ENCODE data around the gene NPHP3. TPM values are rescaled to one million over a fixed set of nuclear protein-coding genes. Genes with fewer than 3 reads are reported as not detected.

Gene NPHP3
- total and polyA plus RNA-seq, 2 donors: 13.0 to 104 TPM

DNA sequence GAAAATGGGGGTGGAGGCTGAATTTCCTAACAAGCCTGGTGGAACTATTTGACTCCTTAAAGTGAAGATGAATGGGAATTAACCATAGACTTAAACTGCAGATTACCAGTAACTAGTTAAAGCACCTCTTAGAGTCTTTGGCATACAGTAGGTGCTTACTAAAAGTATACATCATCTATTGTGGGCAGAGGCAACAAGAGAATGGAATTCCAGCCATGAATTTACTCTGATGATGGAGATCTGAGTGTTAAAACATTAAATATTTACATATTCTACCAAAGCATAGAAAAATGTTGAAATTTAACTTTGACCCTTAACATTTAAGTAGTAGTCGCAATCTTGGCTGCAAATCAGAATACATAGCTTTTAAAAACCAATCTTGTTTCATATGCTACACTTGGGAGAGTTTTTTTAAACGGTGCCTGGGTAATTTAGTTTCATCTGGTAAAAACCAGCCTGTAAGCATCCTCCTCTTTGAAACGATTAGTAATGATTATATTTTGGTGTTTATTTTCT is 56.9 kb downstream of the NPHP3 start:
- H3K4me3 ChIP-seq (ENCODE audit: low read depth, low read length): no peak overlapping the region
- WGBS: 74% methylated on average over 3 of the region's 3 CpGs
- no peak overlapping the region for H3K27ac ChIP-seq (ENCODE audit: low read depth)
- H3K4me1 ChIP-seq (ENCODE audit: insufficient read depth): peaks cover 1% of the 10 kb centered on the region
- DNase-seq (ENCODE audit: extremely low spot score): no peak
- no peaks in the 10 kb centered on the region for H3K36me3 ChIP-seq (ENCODE audit: insufficient read depth)

DNA sequence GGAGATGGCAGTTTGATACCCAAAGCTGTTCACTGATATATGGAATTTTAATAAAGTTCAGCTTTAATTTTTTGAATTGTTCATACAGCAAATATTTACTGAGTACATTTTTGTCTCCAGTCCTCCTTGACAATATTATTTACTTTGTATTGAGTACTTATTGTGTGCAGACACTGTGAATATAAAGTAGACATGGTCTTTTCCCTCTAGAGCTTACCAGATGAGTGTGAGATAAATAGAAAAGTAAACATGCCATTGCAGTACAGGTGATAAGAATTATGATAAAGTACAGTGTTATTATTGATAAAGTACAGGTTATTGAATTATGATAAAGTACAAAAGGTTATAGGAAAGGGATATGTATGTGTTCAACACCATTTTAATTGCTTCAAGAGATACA is 60.0 kb downstream of the NPHP3 start:
- Histone ChIP-seq H3K27ac (ENCODE audit: low read depth) (no peak overlapping the region), H3K4me1 (ENCODE audit: insufficient read depth) (peaks cover 1% of the 10 kb centered on the region), H3K4me3 (ENCODE audit: low read depth, low read length) (no peak overlapping the region), H3K36me3 (ENCODE audit: insufficient read depth) (no peaks in the 10 kb centered on the region)
- DNase-seq (ENCODE audit: extremely low spot score): no peak

DNA sequence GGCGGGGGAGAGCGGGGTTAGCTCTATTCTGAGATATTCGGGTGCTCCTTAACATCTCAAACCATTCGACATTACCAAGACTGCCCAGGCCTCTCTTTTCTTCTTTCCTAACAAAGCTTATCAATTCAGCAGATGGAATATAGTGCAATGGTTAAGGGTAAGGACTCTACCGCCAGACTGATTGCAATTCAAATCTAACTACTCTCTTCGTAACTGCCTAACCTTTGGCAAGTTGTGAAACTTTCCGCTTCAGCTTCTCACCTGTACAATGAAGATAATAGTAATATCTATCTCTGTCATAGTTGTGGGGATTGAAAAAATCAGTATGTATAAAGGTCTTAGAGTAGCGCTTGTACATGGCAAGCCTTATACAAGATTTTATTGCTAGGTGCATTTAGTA is 61.1 kb downstream of the NPHP3 start:
- H3K4me3 ChIP-seq (ENCODE audit: low read depth, low read length): peak overlapping the region; percentile 94
- peaks cover 1% of the 10 kb centered on the region for H3K4me1 ChIP-seq (ENCODE audit: insufficient read depth)
- no peak overlapping the region for H3K27ac ChIP-seq (ENCODE audit: low read depth)
- WGBS: 17% methylated on average over 8 of the region's 8 CpGs
- DNase-seq (ENCODE audit: extremely low spot score): no peak
- H3K36me3 ChIP-seq (ENCODE audit: insufficient read depth): no peaks in the 10 kb centered on the region

GRCh38 chr3:132660811-132661070 is 61.5 kb downstream of the NPHP3 start:
- Histone ChIP-seq H3K4me1 (ENCODE audit: insufficient read depth) (peaks cover 1% of the 10 kb centered on the region), H3K4me3 (ENCODE audit: low read depth, low read length) (peak overlapping the region; percentile 94), H3K27ac (ENCODE audit: low read depth) (no peak overlapping the region), H3K36me3 (ENCODE audit: insufficient read depth) (no peaks in the 10 kb centered on the region)
- DNase-seq (ENCODE audit: extremely low spot score): no peak
- WGBS: 1% methylated on average over 5 of the region's 5 CpGs

- Histone ChIP-seq H3K4me1 (ENCODE audit: insufficient read depth) (peaks cover 1% of the 10 kb centered on the region), H3K4me3 (ENCODE audit: low read depth, low read length) (peak within 1 kb of the TSS; percentile 94), H3K27ac (ENCODE audit: low read depth) (peak within 1 kb of the TSS; percentile 95), H3K36me3 (ENCODE audit: insufficient read depth) (no peaks in the 10 kb centered on the region)
- WGBS: under 1% methylated on average over 64 of the region's 64 CpGs
- peak; percentile 52 for DNase-seq (ENCODE audit: extremely low spot score)
These were observed 62.0 kb downstream of the NPHP3 start, which contains the start of gene UBA5 for GRCh38 chr3:132660052-132660810. UBA5 (plus strand) TSS chr3:132660329; CDS start chr3:132660538, 209 bp downstream.

DNA sequence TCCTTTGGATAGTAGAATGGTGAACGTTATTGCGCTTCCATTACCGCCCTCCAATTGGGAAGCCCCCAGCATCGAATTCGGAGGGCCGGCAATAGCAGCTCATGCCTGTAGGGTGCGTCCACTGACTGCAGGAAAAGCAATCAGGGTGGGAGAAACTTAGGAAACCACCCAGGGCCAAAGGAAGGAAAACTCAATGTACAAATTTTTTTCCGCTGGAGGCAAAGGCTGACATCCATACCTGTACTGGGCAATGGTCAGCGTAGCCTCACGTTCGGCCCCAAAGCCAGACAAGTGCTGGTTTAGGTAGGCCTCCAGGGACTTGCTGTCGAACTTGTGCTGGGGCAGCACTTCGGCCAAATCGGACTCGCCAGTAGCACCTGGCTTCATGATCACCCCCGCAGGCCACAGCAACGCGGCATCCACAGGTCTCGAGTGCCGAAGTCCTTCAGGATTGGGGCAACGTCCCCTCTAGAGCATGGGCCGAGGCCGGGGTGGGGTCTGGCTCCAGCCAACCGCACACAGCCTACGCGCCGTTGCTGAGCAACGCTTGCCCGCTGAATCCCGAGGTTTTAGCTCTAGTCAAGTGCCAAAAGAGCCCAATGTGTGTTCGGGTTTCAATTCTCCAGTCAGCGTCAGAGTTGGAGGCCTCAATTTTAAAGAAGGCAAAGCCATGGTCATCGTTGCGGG is 62.7 kb downstream of the NPHP3 start, which contains the start of gene ACAD11:
TSS of gene ACAD11 (minus strand) at position 445 of the 687 bp plus-strand sequence. CDS start at position 387, 58 bp downstream.
- WGBS: under 1% methylated on average over 34 of the region's 34 CpGs
- Histone ChIP-seq H3K4me1 (ENCODE audit: insufficient read depth) (peaks cover 1% of the 10 kb centered on the region), H3K27ac (ENCODE audit: low read depth) (peak within 1 kb of the TSS; percentile 95), H3K36me3 (ENCODE audit: insufficient read depth) (no peaks in the 10 kb centered on the region), H3K4me3 (ENCODE audit: low read depth, low read length) (peak within 1 kb of the TSS; percentile 94)
- peak; percentile 31 for DNase-seq (ENCODE audit: extremely low spot score)

- peak overlapping the region; percentile 94 for H3K4me3 ChIP-seq (ENCODE audit: low read depth, low read length)
- 5% methylated on average over 7 of the region's 7 CpGs for WGBS
- H3K4me1 ChIP-seq (ENCODE audit: insufficient read depth): peaks cover 1% of the 10 kb centered on the region
- no peak for DNase-seq (ENCODE audit: extremely low spot score)
- no peaks in the 10 kb centered on the region for H3K36me3 ChIP-seq (ENCODE audit: insufficient read depth)
- no peak overlapping the region for H3K27ac ChIP-seq (ENCODE audit: low read depth)
These were observed 63.2 kb downstream of the NPHP3 start for GRCh38 chr3:132659000-132659364.

DNA sequence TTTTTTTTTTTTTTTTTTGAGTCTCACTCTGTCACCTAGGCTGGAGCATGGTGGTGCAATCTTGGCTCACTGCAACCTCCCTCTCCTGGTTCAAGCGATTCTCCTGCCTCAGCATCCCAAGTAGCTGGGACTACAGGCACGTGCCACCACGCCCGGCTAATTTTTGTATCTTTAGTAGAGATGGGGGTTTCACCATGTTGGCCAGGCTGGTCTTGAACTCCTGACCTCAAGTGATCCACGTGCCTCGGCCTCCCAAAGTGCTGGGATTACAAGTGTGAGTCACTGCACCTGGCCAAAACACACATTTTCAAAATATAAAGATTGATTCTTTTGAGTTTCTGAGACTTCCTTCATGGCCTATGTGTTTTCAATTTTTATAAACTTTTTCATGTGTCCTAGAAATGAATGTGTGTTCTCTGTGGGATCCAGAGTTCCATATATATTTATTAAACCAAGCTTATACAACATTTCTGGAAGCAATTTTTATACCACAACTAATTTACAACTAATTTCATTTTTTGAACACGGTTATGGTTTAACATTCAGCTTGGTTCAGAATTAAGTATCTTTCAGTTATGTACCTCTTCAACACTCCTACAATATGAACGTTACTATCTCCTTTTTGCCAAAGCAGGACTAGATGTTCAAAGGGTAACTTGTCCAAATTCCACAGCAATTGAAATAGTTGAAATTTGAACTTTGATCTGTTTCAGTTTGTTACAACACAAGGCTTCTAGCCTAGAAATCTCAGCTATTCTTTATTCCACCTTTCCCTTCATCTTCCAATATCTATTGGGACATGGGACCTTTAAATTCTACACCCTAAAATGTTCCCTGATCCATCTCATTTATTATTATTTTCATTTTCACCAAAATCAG is 64.1 kb downstream of the NPHP3 start:
- no peak for DNase-seq (ENCODE audit: extremely low spot score)
- no peak overlapping the region for H3K27ac ChIP-seq (ENCODE audit: low read depth)
- no peaks in the 10 kb centered on the region for H3K36me3 ChIP-seq (ENCODE audit: insufficient read depth)
- no peak overlapping the region for H3K4me3 ChIP-seq (ENCODE audit: low read depth, low read length)
- H3K4me1 ChIP-seq (ENCODE audit: insufficient read depth): peaks cover 1% of the 10 kb centered on the region
- WGBS: 91% methylated on average over 8 of the region's 8 CpGs

GRCh38 chr3:132655471-132655870 is 66.7 kb downstream of the NPHP3 start:
- no peak overlapping the region for H3K4me3 ChIP-seq (ENCODE audit: low read depth, low read length)
- H3K36me3 ChIP-seq (ENCODE audit: insufficient read depth): no peaks in the 10 kb centered on the region
- H3K4me1 ChIP-seq (ENCODE audit: insufficient read depth): no peaks in the 10 kb centered on the region
- DNase-seq (ENCODE audit: extremely low spot score): no peak
- no peak overlapping the region for H3K27ac ChIP-seq (ENCODE audit: low read depth)
- WGBS: 78% methylated on average over 2 of the region's 2 CpGs

DNA sequence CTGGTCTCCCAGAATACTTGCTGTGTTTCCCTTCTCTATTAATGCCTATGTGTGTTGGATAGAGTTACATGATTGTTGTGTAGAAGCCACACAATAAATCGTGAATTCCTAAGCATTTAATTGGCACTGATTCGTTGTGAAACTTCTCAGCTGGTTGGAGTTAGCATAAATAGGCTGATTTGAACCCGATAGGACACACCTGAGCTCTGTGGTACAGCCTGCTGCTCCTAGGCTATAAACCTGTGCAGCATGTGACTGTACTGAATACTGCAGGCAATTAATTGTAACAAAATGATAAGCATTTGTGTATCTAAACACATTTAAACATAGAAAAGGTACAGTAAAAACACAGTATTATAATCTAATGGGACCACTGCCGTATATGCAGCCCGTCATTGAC is 67.5 kb downstream of the NPHP3 start:
- H3K4me3 ChIP-seq (ENCODE audit: low read depth, low read length): no peak overlapping the region
- H3K4me1 ChIP-seq (ENCODE audit: insufficient read depth): no peaks in the 10 kb centered on the region
- H3K27ac ChIP-seq (ENCODE audit: low read depth): no peak overlapping the region
- 88% methylated on average over 5 of the region's 5 CpGs for WGBS
- no peaks in the 10 kb centered on the region for H3K36me3 ChIP-seq (ENCODE audit: insufficient read depth)
- DNase-seq (ENCODE audit: extremely low spot score): no peak

DNA sequence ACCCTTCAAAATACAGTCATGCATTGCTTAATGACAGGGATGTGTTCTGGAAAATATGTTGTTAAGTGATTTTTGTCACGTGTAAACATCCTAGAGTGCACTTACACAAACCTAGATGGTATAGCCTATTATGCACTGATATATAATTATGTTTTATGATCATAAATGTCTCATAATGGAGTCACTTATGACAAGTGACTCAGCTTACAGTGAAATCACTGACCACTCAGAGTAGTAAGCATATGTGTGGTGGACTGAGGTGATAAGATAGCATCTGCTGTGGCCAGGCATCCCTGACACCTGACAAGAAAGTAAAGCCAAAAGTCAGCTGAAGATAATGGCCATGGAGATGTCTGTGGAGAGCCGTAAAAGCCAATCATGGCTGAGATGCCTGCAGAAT is 68.0 kb downstream of the NPHP3 start:
- H3K4me1 ChIP-seq (ENCODE audit: insufficient read depth): no peaks in the 10 kb centered on the region
- 93% methylated on average over 2 of the region's 2 CpGs for WGBS
- H3K27ac ChIP-seq (ENCODE audit: low read depth): no peak overlapping the region
- DNase-seq (ENCODE audit: extremely low spot score): no peak
- H3K4me3 ChIP-seq (ENCODE audit: low read depth, low read length): no peak overlapping the region
- no peaks in the 10 kb centered on the region for H3K36me3 ChIP-seq (ENCODE audit: insufficient read depth)

GRCh38 chr3:132652640-132653270 is 69.5 kb downstream of the NPHP3 start:
- Histone ChIP-seq H3K27ac (ENCODE audit: low read depth) (no peak overlapping the region), H3K4me3 (ENCODE audit: low read depth, low read length) (no peak overlapping the region), H3K4me1 (ENCODE audit: insufficient read depth) (no peaks in the 10 kb centered on the region), H3K36me3 (ENCODE audit: insufficient read depth) (no peaks in the 10 kb centered on the region)
- 93% methylated on average over 1 of the region's 1 CpG for WGBS
- DNase-seq (ENCODE audit: extremely low spot score): no peak

DNA sequence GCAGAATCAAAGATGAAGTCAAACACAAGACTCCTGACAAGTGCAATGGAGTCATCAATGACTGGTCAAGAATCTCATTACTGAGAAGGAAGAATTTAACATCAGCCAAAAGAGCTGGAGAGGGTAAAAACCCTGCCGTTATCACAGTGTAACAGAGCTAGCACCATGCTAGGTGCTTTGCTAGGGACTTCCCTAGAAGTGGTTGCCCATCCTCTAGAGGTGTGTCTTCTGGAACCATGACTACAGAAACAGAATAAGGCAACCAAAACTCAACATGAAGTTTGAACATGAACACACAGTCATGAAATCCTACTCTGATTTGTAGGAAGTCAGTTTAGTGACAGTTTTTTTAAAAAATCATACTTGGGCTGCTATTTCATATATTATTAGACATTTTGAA is 72.1 kb downstream of the NPHP3 start:
- Histone ChIP-seq H3K27ac (ENCODE audit: low read depth) (no peak overlapping the region), H3K4me1 (ENCODE audit: insufficient read depth) (no peaks in the 10 kb centered on the region), H3K4me3 (ENCODE audit: low read depth, low read length) (no peak overlapping the region), H3K36me3 (ENCODE audit: insufficient read depth) (no peaks in the 10 kb centered on the region)
- 95% methylated on average over 1 of the region's 1 CpG for WGBS
- no peak for DNase-seq (ENCODE audit: extremely low spot score)
